GM21529 (cell line): Measurements from ENCODE around the gene FBXO41.
"Not testable (repeated sequence)": the region's sequence is repeated elsewhere in the genome, so short reads cannot be mapped to it uniquely, and the experiment has no call there.

ENCODE experiments used
- ATAC-seq: cut with Tn5 transposase; IDR thresholded peaks from one replicate; pipeline ENCODE4 v1.9.1; 2021; ENCODE audit not compliant: unreplicated experiment

The FBXO41 gene

GRCh38 chr2:73263540-73264331, 20.5 kb downstream of the FBXO41 start:
- no peak for ATAC-seq

GRCh38 chr2:73262691-73263429, 21.4 kb downstream of the FBXO41 start:
- ATAC-seq: not testable (repeated sequence)

- no peak for ATAC-seq
Measured at GRCh38 chr2:73262108-73262651, 22.1 kb downstream of the FBXO41 start.

- ATAC-seq: no peak
Measured at GRCh38 chr2:73260338-73260984, 23.8 kb downstream of the FBXO41 start.

- ATAC-seq: no peak
Measured at GRCh38 chr2:73259704-73260337, 24.5 kb downstream of the FBXO41 start.

- ATAC-seq: no peak
Measured at GRCh38 chr2:73259276-73259675, 25.0 kb downstream of the FBXO41 start.

- ATAC-seq: no peak
Measured at GRCh38 chr2:73258913-73259215, 25.4 kb downstream of the FBXO41 start.

GRCh38 chr2:73258186-73258912, 25.9 kb downstream of the FBXO41 start:
- ATAC-seq: no peak

- no peak for ATAC-seq
Measured at GRCh38 chr2:73257425-73258125, 26.7 kb downstream of the FBXO41 start.

- ATAC-seq: no peak
Measured at GRCh38 chr2:73257021-73257420, 27.3 kb downstream of the FBXO41 start.

GRCh38 chr2:73256618-73256922, 27.7 kb downstream of the FBXO41 start:
- ATAC-seq: no peak

- ATAC-seq: no peak
Measured at GRCh38 chr2:73255907-73256617, 28.2 kb downstream of the FBXO41 start.

GRCh38 chr2:73255007-73255644, 29.2 kb downstream of the FBXO41 start:
- no peak for ATAC-seq

GRCh38 chr2:73254343-73255006, 29.8 kb downstream of the FBXO41 start:
- ATAC-seq: no peak

- no peak for ATAC-seq
Measured at GRCh38 chr2:73253901-73254300, 30.4 kb downstream of the FBXO41 start.

- no peak for ATAC-seq
Measured at GRCh38 chr2:73253400-73253799, 30.9 kb downstream of the FBXO41 start.

- ATAC-seq: no peak
Measured at GRCh38 chr2:73252238-73253027, 31.8 kb downstream of the FBXO41 start.
